GM23248 (cell line): Measurements from ENCODE around the gene PA2G4.

Experiments used
- EZH2 ChIP-seq: fragments of 200-600 bp; sonication (generic); IDR thresholded peaks from 2 replicates; pipeline ENCODE4 v1.6.1; 2018; ENCODE audit warnings: antibody characterized with exemption, mild to moderate bottlenecking; ENCODE audit not compliant: insufficient read depth, poor library complexity, severe bottlenecking
- EZH2phosphoT487 ChIP-seq: fragments of 200-600 bp; sonication (generic); IDR thresholded peaks from 2 replicates; pipeline ENCODE4 v1.6.1; 2018; ENCODE audit warnings: antibody characterized with exemption, moderate library complexity, mild to moderate bottlenecking, low read depth; ENCODE audit not compliant: insufficient read depth

- no peak for TF ChIP-seq EZH2
- TF ChIP-seq EZH2phosphoT487 = no peak
Observed at GRCh38 chr12:56078427-56078826, 25.9 kb upstream of the PA2G4 start.
